ENCODE results near the gene ABCC4.

Gene ABCC4

DNA sequence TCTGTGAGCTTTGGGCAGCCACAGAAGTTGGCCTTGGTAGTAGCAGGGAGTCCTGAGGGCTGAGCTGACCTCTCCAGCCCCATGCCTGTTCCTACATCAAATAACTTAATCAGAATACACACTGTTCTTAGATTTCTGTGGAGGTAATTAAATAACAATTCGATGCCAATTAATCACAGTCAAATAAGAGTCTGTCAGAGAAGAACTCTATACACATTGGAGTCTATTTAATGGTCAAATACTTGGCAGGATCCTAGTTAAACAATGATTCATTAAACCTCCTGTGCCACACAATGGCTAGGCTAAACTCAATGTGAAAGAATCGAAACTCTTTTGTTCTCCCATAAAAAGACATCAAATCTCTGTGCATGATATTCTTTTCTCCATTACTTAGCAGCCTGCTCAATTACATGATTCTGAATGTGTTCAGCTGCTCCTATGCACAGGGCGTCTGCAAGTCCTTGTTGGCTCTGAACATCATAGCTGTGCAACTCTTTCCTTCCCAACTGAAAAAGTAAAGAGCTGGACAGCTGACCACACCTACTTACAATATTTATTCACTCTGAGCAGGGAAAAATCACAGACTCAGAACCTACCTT is 173.1 kb downstream of the ABCC4 start:
- no peak for DNase-seq (ENCODE audit: extremely low read depth, low read depth)
- H3K4me3 ChIP-seq (replicated peaks; ENCODE audit: low read depth, low read length): no peak overlapping the region
- TF ChIP-seq, protein P1, sequence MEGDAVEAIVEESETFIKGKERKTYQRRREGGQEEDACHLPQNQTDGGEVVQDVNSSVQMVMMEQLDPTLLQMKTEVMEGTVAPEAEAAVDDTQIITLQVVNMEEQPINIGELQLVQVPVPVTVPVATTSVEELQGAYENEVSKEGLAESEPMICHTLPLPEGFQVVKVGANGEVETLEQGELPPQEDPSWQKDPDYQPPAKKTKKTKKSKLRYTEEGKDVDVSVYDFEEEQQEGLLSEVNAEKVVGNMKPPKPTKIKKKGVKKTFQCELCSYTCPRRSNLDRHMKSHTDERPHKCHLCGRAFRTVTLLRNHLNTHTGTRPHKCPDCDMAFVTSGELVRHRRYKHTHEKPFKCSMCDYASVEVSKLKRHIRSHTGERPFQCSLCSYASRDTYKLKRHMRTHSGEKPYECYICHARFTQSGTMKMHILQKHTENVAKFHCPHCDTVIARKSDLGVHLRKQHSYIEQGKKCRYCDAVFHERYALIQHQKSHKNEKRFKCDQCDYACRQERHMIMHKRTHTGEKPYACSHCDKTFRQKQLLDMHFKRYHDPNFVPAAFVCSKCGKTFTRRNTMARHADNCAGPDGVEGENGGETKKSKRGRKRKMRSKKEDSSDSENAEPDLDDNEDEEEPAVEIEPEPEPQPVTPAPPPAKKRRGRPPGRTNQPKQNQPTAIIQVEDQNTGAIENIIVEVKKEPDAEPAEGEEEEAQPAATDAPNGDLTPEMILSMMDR (IDR thresholded peaks at IDR 0.05; ENCODE audit: low read depth, low read length, missing control alignments): no peak

DNA sequence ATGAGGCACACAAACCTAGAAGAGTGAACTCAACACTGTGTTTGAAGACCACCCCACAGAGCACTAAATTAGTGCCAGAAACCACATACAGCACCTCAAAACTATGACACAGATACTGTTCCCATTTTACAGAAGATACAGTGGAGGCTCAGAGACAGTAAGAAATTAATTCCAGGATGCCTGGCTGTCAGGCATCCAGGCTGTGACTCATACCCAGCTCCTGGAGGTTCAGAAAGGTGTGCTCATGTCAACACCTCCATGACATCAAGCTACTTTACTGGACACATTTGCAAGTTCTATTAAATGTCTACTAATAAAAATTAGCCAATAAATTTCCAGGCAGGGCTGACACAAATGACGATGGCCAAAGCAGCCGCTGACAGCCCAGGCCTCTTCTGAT is 176.3 kb downstream of the ABCC4 start:
- TF ChIP-seq, protein P1 (IDR thresholded peaks at IDR 0.05; ENCODE audit: low read depth, low read length, missing control alignments): no peak
- no peak overlapping the region for H3K4me3 ChIP-seq (replicated peaks; ENCODE audit: low read depth, low read length)
- DNase-seq (ENCODE audit: extremely low read depth, low read depth): no peak

DNA sequence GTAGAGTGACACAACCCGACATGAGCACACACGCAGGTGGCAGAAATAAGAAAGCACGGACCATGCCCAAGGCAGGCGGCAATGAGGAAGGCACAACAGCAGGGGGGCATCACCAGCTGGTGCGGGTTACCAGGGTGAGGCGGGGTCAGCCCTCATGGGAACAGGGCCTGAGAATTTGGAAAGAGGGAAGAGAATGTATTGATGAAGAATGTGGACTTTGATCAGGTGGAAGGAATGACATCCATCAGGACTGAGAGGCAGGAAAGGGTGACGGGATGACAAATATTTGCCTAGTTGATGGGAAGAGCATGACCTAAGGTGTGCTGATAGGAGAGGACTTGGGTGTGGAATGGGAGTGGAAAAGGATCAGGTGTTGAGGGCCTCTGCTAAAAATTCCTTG is 177.5 kb downstream of the ABCC4 start:
- no peak overlapping the region for H3K4me3 ChIP-seq (replicated peaks; ENCODE audit: low read depth, low read length)
- TF ChIP-seq, protein P1 (IDR thresholded peaks at IDR 0.05; ENCODE audit: low read depth, low read length, missing control alignments): no peak
- no peak for DNase-seq (ENCODE audit: extremely low read depth, low read depth)

DNA sequence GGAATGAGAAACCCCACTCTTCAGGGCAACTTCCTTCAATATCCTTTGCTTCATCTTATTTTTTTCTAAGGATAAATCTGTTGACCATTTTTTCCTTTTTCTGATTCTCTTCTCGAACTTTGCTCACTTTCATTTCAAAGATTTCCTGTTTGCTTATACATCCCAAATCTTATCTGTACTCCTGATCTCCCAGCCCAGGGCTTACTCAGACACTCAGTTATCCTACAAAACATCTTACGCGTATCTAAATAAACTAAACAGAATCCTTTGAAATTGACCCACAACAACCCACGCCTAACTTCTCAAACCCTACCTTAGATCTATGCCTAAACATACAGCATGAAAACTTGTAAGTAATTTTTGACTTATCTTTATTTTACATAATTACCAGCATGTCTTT is 179.2 kb downstream of the ABCC4 start:
- DNase-seq (ENCODE audit: extremely low read depth, low read depth): no peak
- no peak overlapping the region for H3K4me3 ChIP-seq (replicated peaks; ENCODE audit: low read depth, low read length)
- TF ChIP-seq, protein P1 (IDR thresholded peaks at IDR 0.05; ENCODE audit: low read depth, low read length, missing control alignments): no peak

DNA sequence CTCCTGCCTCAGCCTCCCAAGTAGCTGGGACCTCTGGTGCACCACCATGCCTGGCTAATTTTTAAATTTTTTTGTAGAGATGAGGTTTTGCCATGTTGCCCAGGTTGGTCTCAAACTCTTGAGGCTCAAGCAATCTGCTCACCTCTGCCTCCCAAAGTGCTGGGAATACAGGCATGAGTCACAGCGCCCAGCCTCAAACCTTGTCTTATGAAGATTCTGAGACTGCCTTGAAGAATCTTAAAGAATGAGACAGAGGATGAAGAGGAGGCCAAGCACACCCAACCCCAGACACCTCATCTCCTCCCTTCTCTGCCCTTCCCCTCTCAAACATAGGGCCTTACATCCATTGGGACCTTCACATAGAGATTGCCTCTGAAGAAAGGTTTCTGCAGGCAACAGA is 179.7 kb downstream of the ABCC4 start:
- TF ChIP-seq, protein P1 (IDR thresholded peaks at IDR 0.05; ENCODE audit: low read depth, low read length, missing control alignments): no peak
- no peak for DNase-seq (ENCODE audit: extremely low read depth, low read depth)
- no peak overlapping the region for H3K4me3 ChIP-seq (replicated peaks; ENCODE audit: low read depth, low read length)

DNA sequence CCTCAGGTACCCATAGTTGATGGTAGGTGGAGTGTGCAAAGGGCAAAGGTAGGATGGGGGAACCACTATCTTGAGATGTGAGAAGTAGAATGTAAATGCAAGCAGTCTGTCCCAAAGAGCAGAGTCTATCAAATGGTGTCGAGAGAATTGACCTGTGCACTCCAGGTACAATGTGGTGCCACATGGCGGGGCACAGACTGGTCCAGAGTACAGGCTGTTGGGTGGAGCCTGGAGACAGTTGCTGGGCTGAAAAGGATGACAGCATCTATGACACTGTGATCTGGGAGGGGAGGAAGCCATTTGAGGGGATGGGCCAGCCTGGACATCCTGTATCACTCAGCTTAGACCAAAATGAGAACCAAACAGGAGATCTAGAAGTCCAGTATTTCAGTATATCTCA is 180.6 kb downstream of the ABCC4 start:
- DNase-seq (ENCODE audit: extremely low read depth, low read depth): no peak
- H3K4me3 ChIP-seq (replicated peaks; ENCODE audit: low read depth, low read length): no peak overlapping the region
- TF ChIP-seq, protein P1 (IDR thresholded peaks at IDR 0.05; ENCODE audit: low read depth, low read length, missing control alignments): no peak
